WI38 (cell line): ENCODE results near the gene YES1.
"Not testable (repeated sequence)": the region's sequence is repeated elsewhere in the genome, so short reads cannot be mapped to it uniquely, and the experiment has no call there.

Experiments
- H3K4me3 ChIP-seq: 2 replicates; pipeline ENCODE4 v1.5.1; 2011; ENCODE audit warnings: low read depth, mild to moderate bottlenecking, control low read depth, low read length
- TF ChIP-seq, protein P1 (sequence below): IDR thresholded peaks from 2 replicates; pipeline ENCODE4 v1.5.1; 2012; ENCODE audit warnings: low read depth, mild to moderate bottlenecking, control low read depth, low read length

YES1 gene

DNA sequence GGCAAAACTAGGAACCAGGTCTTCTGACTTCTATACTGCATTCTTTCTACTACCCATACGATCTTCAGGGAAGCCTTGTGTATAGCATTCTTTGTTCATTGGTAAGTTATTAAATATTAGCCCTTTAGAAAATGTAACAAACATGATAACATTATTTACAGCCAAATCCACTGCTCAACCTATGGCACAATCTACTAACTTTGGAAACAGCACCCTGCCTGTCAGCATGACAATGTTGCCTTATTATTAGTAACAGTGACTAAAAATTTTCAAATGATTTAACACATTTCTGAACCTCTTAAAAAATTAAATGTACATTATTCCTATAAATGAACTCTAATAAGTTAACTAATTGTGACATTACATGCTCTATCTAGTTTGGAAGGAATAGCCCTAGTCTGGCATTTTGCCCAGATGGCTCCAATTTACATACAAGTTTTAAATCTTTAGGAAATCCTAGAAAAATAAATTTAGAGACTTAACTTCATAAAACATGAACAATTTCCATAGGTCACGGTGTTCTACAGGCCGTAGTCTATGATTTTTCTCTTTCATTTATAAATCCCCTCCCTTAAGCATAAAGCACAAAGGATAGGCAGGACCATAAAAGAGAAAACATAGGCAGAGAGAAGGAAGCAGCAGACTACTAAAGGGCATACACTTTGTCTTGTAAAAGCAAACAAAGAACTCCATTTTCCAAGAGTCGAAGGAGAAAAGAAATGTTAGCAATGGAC, 33.7 kb downstream of the YES1 start:
- TF ChIP-seq, protein P1, sequence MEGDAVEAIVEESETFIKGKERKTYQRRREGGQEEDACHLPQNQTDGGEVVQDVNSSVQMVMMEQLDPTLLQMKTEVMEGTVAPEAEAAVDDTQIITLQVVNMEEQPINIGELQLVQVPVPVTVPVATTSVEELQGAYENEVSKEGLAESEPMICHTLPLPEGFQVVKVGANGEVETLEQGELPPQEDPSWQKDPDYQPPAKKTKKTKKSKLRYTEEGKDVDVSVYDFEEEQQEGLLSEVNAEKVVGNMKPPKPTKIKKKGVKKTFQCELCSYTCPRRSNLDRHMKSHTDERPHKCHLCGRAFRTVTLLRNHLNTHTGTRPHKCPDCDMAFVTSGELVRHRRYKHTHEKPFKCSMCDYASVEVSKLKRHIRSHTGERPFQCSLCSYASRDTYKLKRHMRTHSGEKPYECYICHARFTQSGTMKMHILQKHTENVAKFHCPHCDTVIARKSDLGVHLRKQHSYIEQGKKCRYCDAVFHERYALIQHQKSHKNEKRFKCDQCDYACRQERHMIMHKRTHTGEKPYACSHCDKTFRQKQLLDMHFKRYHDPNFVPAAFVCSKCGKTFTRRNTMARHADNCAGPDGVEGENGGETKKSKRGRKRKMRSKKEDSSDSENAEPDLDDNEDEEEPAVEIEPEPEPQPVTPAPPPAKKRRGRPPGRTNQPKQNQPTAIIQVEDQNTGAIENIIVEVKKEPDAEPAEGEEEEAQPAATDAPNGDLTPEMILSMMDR: no peak

DNA sequence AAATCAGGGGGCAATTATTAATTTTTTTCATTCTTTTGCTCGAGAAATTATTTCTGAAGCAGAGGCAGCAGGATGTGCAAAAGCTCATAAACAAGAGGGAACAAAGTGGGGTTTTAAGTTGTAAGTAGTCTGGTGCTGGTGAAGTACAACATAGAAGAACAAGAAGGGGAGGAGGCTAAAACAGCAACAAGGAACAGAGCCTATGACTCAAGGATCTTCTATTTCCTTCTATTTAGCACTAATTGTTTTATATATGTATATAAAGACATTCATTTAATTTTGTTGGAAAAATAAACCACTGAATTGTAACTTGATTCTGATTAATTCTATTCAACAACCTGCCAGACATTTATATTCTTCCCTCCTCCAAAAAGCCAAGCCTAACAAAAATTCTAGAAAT, 35.0 kb downstream of the YES1 start:
- TF ChIP-seq, protein P1: no peak
- no peak overlapping the region for H3K4me3 ChIP-seq

More for the DNA sequence above, 33.7 kb downstream of the YES1 start:
- H3K4me3 ChIP-seq: no peak overlapping the region

DNA sequence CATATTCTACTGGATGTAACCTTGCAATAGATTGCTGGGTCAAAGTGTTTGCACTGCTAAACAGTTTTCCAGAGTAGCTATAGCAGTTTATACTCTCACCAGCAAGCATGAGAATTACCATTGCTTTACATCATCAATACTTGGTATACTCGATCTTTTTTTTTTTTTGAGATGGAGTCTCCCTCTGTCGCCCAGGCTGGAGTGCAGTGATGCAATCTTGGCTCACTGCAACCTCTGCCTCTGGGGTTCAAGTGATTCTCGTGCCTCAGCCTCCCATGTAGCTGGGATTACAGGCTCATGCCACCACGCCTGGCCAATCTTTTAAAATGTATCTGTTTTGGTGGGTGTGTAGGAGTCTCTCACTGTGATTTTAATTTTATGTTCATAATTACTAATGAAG, 36.0 kb downstream of the YES1 start:
- not testable (repeated sequence) for H3K4me3 ChIP-seq

DNA sequence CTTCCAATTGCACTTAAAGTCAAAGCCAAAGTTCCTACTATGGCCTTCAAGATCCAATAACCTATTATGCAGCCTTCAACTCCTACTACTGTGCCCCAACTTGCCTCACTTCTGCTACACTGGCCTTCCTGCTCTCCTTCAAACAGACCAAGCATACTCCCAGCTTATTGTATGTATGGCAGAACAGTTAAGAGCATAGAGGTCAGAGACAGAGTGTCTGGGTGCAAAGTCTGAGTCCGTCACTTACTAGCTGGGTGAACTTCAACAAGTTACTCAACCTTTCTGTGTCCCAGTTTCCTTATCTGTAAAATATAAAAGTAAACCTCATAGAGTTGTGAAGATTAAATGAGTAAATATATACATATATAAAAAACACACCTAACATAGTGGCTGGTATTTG, 37.2 kb downstream of the YES1 start:
- no peak overlapping the region for H3K4me3 ChIP-seq
- TF ChIP-seq, protein P1: no peak

DNA sequence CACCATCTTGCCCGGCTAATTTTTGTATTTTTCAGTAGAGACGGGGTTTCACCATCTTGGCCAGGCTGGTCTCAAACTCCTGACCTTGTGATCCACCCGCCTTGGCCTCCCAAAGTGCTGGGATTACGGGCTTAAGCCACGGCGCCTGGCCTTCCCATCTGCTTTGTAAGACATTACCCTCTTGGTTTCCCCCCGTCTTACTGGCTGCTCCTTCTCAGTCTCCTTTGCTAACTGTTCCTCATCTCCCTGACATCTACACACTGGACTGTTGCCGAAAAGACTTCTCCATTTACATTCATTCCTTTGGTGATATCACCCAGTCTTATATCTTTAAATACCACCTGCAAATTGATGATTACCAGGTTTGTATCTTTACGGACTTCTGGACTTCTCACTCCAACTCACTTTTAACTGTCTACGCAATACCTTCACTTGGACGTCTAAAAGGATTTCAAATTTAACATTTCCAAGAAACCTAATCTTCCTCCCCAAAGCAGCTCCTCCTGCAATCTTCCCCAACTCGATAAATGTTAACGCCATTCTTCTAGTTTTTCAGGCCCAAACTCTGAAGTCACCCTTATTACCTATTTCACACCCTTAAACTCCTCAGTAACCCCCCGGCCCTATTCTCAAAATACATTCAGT, 37.9 kb downstream of the YES1 start:
- TF ChIP-seq, protein P1: no peak
- H3K4me3 ChIP-seq: no peak overlapping the region

DNA sequence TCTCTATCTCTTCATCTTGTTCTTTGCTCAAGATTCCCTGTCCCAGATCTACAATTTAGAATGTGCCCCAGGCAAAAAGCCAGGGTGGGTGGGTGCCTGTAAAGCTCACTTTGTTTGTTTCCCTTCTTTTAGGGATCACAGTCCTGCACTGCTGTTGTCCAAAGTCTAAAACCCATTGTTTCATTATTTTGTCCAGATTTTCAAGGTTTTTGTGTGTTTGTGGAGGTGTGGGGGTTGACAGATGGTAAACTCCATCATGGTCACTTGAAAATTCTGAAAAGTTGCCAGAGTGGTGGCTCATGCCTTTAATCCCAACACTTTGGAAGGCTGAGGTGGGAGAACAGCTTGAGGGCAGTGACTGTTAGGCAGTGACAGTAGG, 41.5 kb downstream of the YES1 start:
- TF ChIP-seq, protein P1: no peak
- H3K4me3 ChIP-seq: no peak overlapping the region

DNA sequence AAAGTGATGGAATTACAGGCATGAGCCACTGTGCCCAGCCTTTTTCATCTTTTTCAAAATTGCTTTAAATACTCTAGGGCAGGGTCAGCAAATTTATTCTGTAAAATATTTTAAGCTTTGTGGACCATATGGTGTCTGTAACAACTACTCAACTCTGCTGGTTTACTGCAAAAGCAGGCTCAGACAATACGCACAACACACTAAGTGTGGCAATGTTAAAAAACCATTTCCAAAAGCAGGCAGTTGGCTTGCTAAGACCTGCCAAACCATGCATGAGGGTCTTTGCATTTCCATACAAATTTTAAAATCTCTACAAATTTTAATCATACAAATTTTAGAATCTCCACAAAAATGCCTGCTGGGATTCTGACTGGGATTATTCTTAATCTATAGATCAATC, 44.1 kb downstream of the YES1 start:
- TF ChIP-seq, protein P1: no peak
- no peak overlapping the region for H3K4me3 ChIP-seq
